HepG2 (cell line): Measurements from ENCODE around the gene SYCP2. TPM values are rescaled to one million over a fixed set of nuclear protein-coding genes. Genes with fewer than 3 reads are reported as not detected.

Source experiments
- ATAC-seq: fragments of 200-7000 bp; cut with Tn5 transposase; 3 replicates; pipeline ENCODE4 v1.9.1; 2020; ENCODE audit warnings: mild to moderate bottlenecking, moderate library complexity
- BruUV-seq: library from RNA; stranded (reverse); fragments of 400-500 nt; replicated peaks from 2 replicates; lab custom pipeline; 2021; lab: Mats Ljungman, UMichigan
- CTCF ChIA-PET: fragments of 300-600 bp; formaldehyde crosslinking; extraction: SDS; loops from one replicate; lab custom pipeline; 2021; ENCODE audit warnings: low total read pairs, inconsistent platforms, low intra/inter-chr PET ratio; lab: Yijun Ruan, JAX
- POLR2A ChIA-PET: fragments of 350-600 bp; sonication (Branson Sonifier 250); formaldehyde crosslinking; loops from one replicate; lab custom pipeline; 2020; ENCODE audit warnings: antibody characterized with exemption, inconsistent platforms; lab: Yijun Ruan, JAX
- DNase-seq: peaks from one replicate; pipeline ENCODE4 v3.0.0-alpha.2; 2015; ENCODE audit warnings: low spot score
- FAIRE-seq: peaks from 3 replicates; lab custom pipeline; 2011; peaks lifted over from hg19 to GRCh38; lab: Jason Lieb, UNC
- H2AFZ ChIP-seq: one replicate; pipeline ENCODE4 v1.6.1; 2011; ENCODE audit warnings: low read length, inconsistent platforms
- H3K27ac ChIP-seq: fragments of 300-600 bp; 3 replicates; pipeline ENCODE4 v1.8.0; 2011; ENCODE audit warnings: mixed run types, mild to moderate bottlenecking, mixed read lengths, low read length, inconsistent platforms; ENCODE audit not compliant: insufficient read depth; ENCODE audit errors: extremely low read length
- H3K27me3 ChIP-seq, 2 experiments: fragments of 200-600 bp in 1 of 2; 2 replicates in 1 of 2; 3 replicates in 1 of 2; pipeline versions ENCODE4 v1.6.0 to v1.8.0; 2011; ENCODE audit warnings: low read length in 2 of 2, mild to moderate bottlenecking in 2 of 2, moderate library complexity in 2 of 2, inconsistent platforms in 1 of 2; ENCODE audit not compliant: insufficient read depth in 2 of 2, control insufficient read depth in 1 of 2
- H3K36me3 ChIP-seq, 2 experiments: fragments of 200-600 bp in 1 of 2; replicated peaks in 1 of 2; 2 replicates in 1 of 2; 3 replicates in 1 of 2; pipeline versions ENCODE4 v1.5.1 to v1.8.0; 2011; ENCODE audit warnings: low read length in 2 of 2, inconsistent platforms in 1 of 2; ENCODE audit not compliant: insufficient read depth in 2 of 2, control insufficient read depth in 1 of 2
- H3K4me1 ChIP-seq: 2 replicates; pipeline ENCODE4 v1.5.1; 2012; ENCODE audit warnings: low read length, inconsistent platforms; ENCODE audit not compliant: insufficient read depth
- H3K4me2 ChIP-seq: 2 replicates; pipeline ENCODE4 v1.6.0; 2011; ENCODE audit warnings: low read depth, low read length, inconsistent platforms
- H3K4me3 ChIP-seq, 3 experiments: fragments of 200-600 bp in 1 of 3; sonication (generic), shearing (Covaris generic) in 1 of 3; replicated peaks in 1 of 3; 2 replicates each; pipeline ENCODE4 v1.5.1; 2011 to 2016; ENCODE audit warnings: low read length in 3 of 3, inconsistent platforms in 2 of 3, low read depth in 2 of 3, mild to moderate bottlenecking in 2 of 3, control low read depth in 1 of 3, mixed read lengths in 1 of 3; ENCODE audit not compliant: insufficient read depth in 1 of 3
- H3K79me2 ChIP-seq: one replicate; pipeline ENCODE4 v1.6.1; 2011; ENCODE audit warnings: low read length, inconsistent platforms; ENCODE audit not compliant: insufficient read depth
- H3K9ac ChIP-seq: 2 replicates; pipeline ENCODE4 v1.6.0; 2011; ENCODE audit warnings: mild to moderate bottlenecking, low read depth, low read length, inconsistent platforms; ENCODE audit not compliant: insufficient read depth
- H3K9me3 ChIP-seq: 2 replicates; pipeline ENCODE4 v1.5.1; 2012; ENCODE audit warnings: mild to moderate bottlenecking, low read length
- H4K20me1 ChIP-seq: 2 replicates; pipeline ENCODE4 v1.6.0; 2011; ENCODE audit warnings: inconsistent platforms, mild to moderate bottlenecking, low read length, moderate library complexity; ENCODE audit not compliant: insufficient read depth
- JARID2 ChIP-seq: sonication (generic); formaldehyde crosslinking; IDR thresholded peaks from 2 replicates; pipeline ENCODE4 v1.8.1; 2023; ENCODE audit warnings: missing genetic modification reagents, inconsistent platforms; ENCODE audit not compliant: insufficient replicate concordance
- MAF1 ChIP-seq: sonication (generic); formaldehyde crosslinking; IDR thresholded peaks from 2 replicates; pipeline ENCODE4 v1.5.0; 2020; ENCODE audit warnings: missing genetic modification reagents, borderline replicate concordance
- POLR2AphosphoS2 ChIP-seq: IDR thresholded peaks from 2 replicates; pipeline ENCODE4 v1.6.1; 2011; ENCODE audit warnings: low read depth, low read length, improper control_type of control experiment
- ZNF350 ChIP-seq: sonication (generic); formaldehyde crosslinking; IDR thresholded peaks from 2 replicates; pipeline ENCODE4 v1.4.0; 2020; ENCODE audit warnings: mild to moderate bottlenecking, low read depth, missing genetic modification reagents, borderline replicate concordance
- ZNF430 ChIP-seq: sonication (generic); formaldehyde crosslinking; IDR thresholded peaks from 2 replicates; pipeline ENCODE4 v1.9.0; 2021; ENCODE audit warnings: mild to moderate bottlenecking, missing genetic modification reagents
- ZNF549 ChIP-seq: sonication (generic); formaldehyde crosslinking; IDR thresholded peaks from 2 replicates; pipeline ENCODE4 v1.5.0; 2020; ENCODE audit warnings: missing genetic modification reagents
- ZXDC ChIP-seq: sonication (generic); formaldehyde crosslinking; IDR thresholded peaks from 2 replicates; pipeline ENCODE4 v1.5.0; 2020; ENCODE audit warnings: mild to moderate bottlenecking, missing genetic modification reagents
- in situ Hi-C: cut with HindIII; loops from 2 replicates; pipeline ENCODE4 v1.10.0; 2017; ENCODE audit warnings: low pct_unique_long_range_greater_than_20kb; ENCODE audit not compliant: extremely low pct_ligation_motif_present
- intact Hi-C: fragments of 100-400 bp; cut with micrococcal nuclease; formaldehyde crosslinking; loops from one replicate; pipeline ENCODE4 v1.10.0; 2022; ENCODE audit not compliant: unreplicated experiment
- polyA plus RNA-seq, 8 experiments: library from polyadenylated mRNA; depleted of rRNA in 3 of 8; stranded (reverse) in 7 of 8; unstranded in 1 of 8; fragments of >200 nt; fragmentation: Illumina TruSeq in 4 of 8; extraction: Trizol in 4 of 8; gene quantifications; 2 replicates each; pipeline versions ENCODE4 v1.2.1 to v1.2.3, GENCODE V29; 2011 to 2016; ENCODE audit warnings: low read depth in 4 of 8, missing spikeins in 1 of 8, mixed read lengths in 1 of 8; ENCODE audit not compliant: insufficient read depth in 1 of 8
- total RNA-seq, 5 experiments: library from RNA; depleted of rRNA; stranded (reverse); fragments of >200 nt; fragmentation: Illumina TruSeq; extraction: Trizol; gene quantifications; 2 replicates each; pipeline ENCODE4 v1.2.3, GENCODE V29; 2016; ENCODE audit warnings: low read depth in 1 of 5

Gene SYCP2
- total and polyA plus RNA-seq, 2 of the 13 experiments (the other 11 are each of a cell fraction or from before 2014, with no cell fraction given): 0.07 to 0.24 TPM

DNA sequence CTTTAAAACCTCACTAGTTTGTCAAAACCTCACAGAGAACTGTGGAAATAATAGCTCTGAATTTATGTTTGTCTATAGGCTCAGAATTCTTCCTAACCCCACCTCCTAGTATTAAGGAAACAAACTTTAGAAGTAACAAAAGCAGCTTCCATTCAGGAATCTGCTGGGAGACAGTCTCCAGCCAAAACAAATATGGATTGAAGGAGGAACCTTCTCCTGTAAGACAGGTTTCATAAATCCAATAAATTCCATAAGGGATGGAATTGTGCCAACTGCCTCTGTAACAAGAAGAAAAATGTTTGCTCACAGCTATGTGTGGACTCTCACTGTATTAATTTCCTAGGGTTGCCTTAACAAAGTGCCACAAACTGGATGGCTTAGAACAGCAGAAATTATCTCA, 7.5 kb downstream of the SYCP2 start:
- no peak overlapping the region for H3K9ac ChIP-seq
- H3K4me1 ChIP-seq: no peaks in the 10 kb centered on the region
- in situ Hi-C loops: no loop called here
- POLR2A ChIA-PET: no interaction called here
- CTCF ChIA-PET: no interaction called here
- intact Hi-C loops: no loop called here
- H2AFZ ChIP-seq: no peak overlapping the region
- H3K4me3 ChIP-seq: no peak overlapping the region
- H3K27ac ChIP-seq: no peak overlapping the region
- H3K4me2 ChIP-seq: no peak overlapping the region
- FAIRE-seq (no peak), DNase-seq (no peak), ATAC-seq (no peak)
- no peaks in the 10 kb centered on the region for H3K27me3 ChIP-seq
- no peaks in the 10 kb centered on the region for H3K9me3 ChIP-seq
- no peaks in the 10 kb centered on the region for H3K36me3 ChIP-seq
- H4K20me1 ChIP-seq: no peaks in the 10 kb centered on the region
- H3K79me2 ChIP-seq: no peaks in the 10 kb centered on the region
- TF ChIP-seq ZXDC (CRISPR knock-in tag) (no peak), POLR2AphosphoS2 (no peak), ZNF549 (CRISPR knock-in tag) (no peak), JARID2 (CRISPR knock-in tag) (no peak), ZNF430 (no peak), MAF1 (CRISPR knock-in tag) (no peak), ZNF350 (CRISPR knock-in tag) (no peak)
- no TSS peak for BruUV-seq
